Measurements from ENCODE around the gene CIP2A. TPM values are rescaled to one million over a fixed set of nuclear protein-coding genes. Genes with fewer than 3 reads are reported as not detected.

The CIP2A gene
- total and polyA plus RNA-seq, 2 of the 8 experiments (the other 6 are each of a cell fraction or from before 2014, with no cell fraction given), result 11.9 to 38.0 TPM

- TF ChIP-seq CHD7 (IDR thresholded peaks at IDR 0.05; ENCODE audit: insufficient replicate concordance, low read length) (no peak), TAF1 (IDR thresholded peaks at IDR 0.05; ENCODE audit: low read depth, low read length) (no peak), CEBPB (IDR thresholded peaks at IDR 0.05; ENCODE audit: low read depth, low read length) (no peak), RAD21 (IDR thresholded peaks at IDR 0.05 in 1 of 2, conservative IDR thresholded peaks at IDR 0.05 in 1 of 2; ENCODE audit: low read depth in 2 of 2, low read length in 2 of 2) (no peak), USF2 (IDR thresholded peaks at IDR 0.05; ENCODE audit: low read length) (no peak), RFX5 (IDR thresholded peaks at IDR 0.05; ENCODE audit: borderline replicate concordance, low read depth, low read length) (no peak), CBX8 (IDR thresholded peaks at IDR 0.05; ENCODE audit: borderline replicate concordance, low read depth, low read length) (no peak), KDM4A (IDR thresholded peaks at IDR 0.05; ENCODE audit: low read depth, low read length, severe bottlenecking) (no peak), CTBP2 (IDR thresholded peaks at IDR 0.05; ENCODE audit: borderline replicate concordance, insufficient read depth, insufficient read length, low read length) (no peak), CREB1 (IDR thresholded peaks at IDR 0.05) (no peak), TEAD4 (IDR thresholded peaks at IDR 0.05; ENCODE audit: low read depth, low read length) (no peak)
These were observed 76.6 kb downstream of the CIP2A start (continued) for GRCh38 chr3:108512671-108513070.
